Nephron progenitor cell (in vitro differentiated cells): ENCODE results near the gene EPN3.

Experiments
- DNase-seq: peaks from one replicate; pipeline ENCODE4 v3.0.0; 2021
- H3K27ac Mint-ChIP-seq: 2 replicates; pipeline ENCODE4 v1.8.0; 2021; ENCODE audit warnings: mild to moderate bottlenecking, moderate library complexity, mixed read lengths
- H3K27me3 Mint-ChIP-seq: 2 replicates; pipeline ENCODE4 v1.8.0; 2021; ENCODE audit warnings: mild to moderate bottlenecking, low read depth, mixed read lengths; ENCODE audit not compliant: poor library complexity
- H3K36me3 Mint-ChIP-seq: 2 replicates; pipeline ENCODE4 v1.8.0; 2021; ENCODE audit warnings: low read depth, mixed read lengths
- H3K4me1 Mint-ChIP-seq: 2 replicates; pipeline ENCODE4 v1.8.0; 2021; ENCODE audit warnings: mixed read lengths
- H3K4me3 Mint-ChIP-seq: 2 replicates; pipeline ENCODE4 v1.8.0; 2021; ENCODE audit warnings: mild to moderate bottlenecking, moderate library complexity, mixed read lengths
- H3K9me3 Mint-ChIP-seq: 2 replicates; pipeline ENCODE4 v1.8.0; 2021; ENCODE audit warnings: mild to moderate bottlenecking, moderate library complexity, mixed read lengths
- TF ChIP-seq, protein P1 (sequence below): fragments of 200-600 bp; sonication (generic); IDR thresholded peaks from 2 replicates; pipeline ENCODE4 v1.5.0; 2021; ENCODE audit warnings: antibody characterized with exemption

Gene EPN3

DNA sequence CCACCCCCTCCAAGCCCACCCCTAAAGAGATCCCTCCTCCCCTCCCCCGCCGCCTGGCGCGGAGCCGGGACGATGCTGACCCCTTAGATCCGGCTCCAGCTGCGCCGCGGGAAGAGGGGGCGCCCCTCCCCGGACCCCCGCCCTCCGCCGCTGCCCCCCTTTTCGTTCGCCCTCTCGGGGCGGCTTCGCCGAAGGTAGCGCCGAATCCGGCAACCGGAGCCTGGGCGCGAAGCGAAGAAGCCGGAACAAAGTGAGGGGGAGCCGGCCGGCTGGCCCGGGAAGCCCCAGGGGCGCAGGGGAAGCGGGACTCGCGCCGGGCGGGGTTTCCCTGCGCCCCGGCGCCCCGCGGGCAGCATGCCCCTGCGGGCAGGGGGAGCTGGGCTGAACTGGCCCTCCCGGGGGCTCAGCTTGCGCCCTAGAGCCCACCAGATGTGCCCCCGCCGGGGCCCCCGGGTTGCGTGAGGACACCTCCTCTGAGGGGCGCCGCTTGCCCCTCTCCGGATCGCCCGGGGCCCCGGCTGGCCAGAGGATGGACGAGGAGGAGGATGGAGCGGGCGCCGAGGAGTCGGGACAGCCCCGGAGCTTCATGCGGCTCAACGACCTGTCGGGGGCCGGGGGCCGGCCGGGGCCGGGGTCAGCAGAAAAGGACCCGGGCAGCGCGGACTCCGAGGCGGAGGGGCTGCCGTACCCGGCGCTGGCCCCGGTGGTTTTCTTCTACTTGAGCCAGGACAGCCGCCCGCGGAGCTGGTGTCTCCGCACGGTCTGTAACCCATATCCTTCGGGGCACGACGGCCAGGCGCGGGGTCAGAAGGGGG is 28.6 kb downstream of the EPN3 start:
- H3K36me3 Mint-ChIP-seq, result no peaks in the 10 kb centered on the region
- peak overlapping the region; percentile 58 for H3K4me3 Mint-ChIP-seq
- peak; percentile 55 for DNase-seq
- peaks cover 74% of the 10 kb centered on the region for H3K4me1 Mint-ChIP-seq
- TF ChIP-seq, protein P1, sequence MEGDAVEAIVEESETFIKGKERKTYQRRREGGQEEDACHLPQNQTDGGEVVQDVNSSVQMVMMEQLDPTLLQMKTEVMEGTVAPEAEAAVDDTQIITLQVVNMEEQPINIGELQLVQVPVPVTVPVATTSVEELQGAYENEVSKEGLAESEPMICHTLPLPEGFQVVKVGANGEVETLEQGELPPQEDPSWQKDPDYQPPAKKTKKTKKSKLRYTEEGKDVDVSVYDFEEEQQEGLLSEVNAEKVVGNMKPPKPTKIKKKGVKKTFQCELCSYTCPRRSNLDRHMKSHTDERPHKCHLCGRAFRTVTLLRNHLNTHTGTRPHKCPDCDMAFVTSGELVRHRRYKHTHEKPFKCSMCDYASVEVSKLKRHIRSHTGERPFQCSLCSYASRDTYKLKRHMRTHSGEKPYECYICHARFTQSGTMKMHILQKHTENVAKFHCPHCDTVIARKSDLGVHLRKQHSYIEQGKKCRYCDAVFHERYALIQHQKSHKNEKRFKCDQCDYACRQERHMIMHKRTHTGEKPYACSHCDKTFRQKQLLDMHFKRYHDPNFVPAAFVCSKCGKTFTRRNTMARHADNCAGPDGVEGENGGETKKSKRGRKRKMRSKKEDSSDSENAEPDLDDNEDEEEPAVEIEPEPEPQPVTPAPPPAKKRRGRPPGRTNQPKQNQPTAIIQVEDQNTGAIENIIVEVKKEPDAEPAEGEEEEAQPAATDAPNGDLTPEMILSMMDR, result no peak
- H3K27me3 Mint-ChIP-seq, result peaks cover 92% of the 10 kb centered on the region
- no peak overlapping the region for H3K27ac Mint-ChIP-seq
- no peaks in the 10 kb centered on the region for H3K9me3 Mint-ChIP-seq

DNA sequence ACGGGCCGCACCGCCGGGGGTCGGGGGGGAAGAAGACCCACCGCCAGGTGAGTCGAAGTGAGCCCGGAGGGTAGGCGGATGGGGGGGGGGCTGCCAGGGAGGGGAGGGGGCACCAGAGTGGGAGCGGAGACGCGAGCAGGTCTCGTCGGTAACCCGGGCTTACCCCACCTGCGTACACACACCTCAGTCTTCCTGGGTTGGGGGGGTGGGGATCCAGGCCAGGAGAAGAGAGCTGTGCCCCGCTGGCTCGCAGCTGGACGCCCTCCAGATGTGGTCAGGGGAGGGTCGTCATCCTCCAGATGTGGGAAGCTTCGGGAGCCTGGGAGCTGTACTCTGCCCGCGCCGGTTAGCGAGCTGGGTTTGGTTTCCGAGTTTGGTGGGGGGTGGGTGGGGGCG is 29.2 kb downstream of the EPN3 start:
- Mint-ChIP-seq H3K4me3 (peak overlapping the region; percentile 71), H3K9me3 (no peaks in the 10 kb centered on the region), H3K27me3 (peaks cover 92% of the 10 kb centered on the region), H3K36me3 (no peaks in the 10 kb centered on the region), H3K27ac (no peak overlapping the region), H3K4me1 (peaks cover 74% of the 10 kb centered on the region)
- TF ChIP-seq, protein P1, result no peak
- no peak for DNase-seq

DNA sequence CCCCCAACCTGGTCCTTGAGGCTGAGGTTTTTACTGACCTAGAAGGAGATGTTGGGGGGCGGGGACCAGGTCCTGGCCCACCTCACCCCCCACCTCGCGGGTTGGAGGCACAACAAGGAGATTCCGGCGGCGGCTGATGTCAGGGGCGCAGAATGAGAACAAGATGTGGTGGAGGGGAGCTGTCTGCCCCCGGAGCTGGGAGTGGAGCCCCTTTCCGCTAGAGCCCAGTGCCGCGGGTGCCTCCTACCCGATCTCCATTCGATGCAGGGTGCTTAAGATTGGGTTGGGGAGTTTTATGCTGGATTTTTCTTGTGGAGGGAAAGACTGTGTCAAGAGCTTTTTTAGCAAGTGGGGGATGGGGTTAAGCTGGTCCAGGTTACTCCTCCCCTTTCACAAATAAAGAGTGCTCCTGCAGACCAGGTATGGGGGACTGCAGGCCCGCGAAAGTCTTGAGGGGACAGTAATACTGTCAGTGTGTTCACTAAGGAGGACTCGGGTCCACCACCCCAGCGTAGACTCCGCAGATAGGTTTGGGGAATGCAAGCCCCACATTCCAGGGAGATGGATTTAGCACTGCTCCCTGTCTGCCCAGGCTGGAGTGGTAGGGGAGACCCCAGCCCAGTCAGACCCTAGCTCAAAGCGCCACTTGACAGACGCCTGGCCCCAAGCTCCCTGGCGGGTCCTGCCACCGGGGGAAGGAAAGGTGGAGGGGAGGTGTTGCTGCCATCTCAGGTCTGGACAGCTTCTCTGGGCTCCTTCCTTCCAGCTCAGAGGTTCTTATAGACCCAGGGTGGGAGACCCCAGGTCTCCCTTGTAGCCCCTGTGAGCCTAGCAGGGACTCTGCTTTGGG is 29.9 kb downstream of the EPN3 start:
- no peak overlapping the region for H3K27ac Mint-ChIP-seq
- no peak for DNase-seq
- H3K27me3 Mint-ChIP-seq, result peaks cover 92% of the 10 kb centered on the region
- no peaks in the 10 kb centered on the region for H3K9me3 Mint-ChIP-seq
- H3K4me3 Mint-ChIP-seq, result peak overlapping the region; percentile 71
- no peaks in the 10 kb centered on the region for H3K36me3 Mint-ChIP-seq
- H3K4me1 Mint-ChIP-seq, result peaks cover 74% of the 10 kb centered on the region
- TF ChIP-seq, protein P1, result no peak

DNA sequence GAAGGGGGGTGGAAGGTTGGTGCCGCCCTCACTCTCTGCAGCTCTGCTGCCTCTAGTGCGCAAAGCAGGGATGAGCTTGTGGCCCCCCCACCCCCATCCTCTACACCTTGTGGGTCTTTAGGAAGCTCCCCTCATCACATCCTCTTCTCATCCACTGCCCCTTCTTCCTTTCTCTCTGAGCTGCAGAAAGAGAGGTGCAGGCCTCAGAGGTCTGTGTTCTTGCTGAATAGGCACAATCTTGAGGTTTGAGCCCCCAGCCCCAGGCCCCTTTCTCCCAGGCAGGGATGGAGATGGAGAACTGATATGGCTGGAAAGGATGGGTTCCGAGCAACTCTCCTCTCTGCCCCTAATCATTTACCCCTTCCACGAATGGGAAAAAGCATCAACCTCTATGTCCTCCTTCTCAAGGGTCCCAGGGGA is 30.6 kb downstream of the EPN3 start:
- DNase-seq, result no peak
- peaks cover 74% of the 10 kb centered on the region for H3K4me1 Mint-ChIP-seq
- no peaks in the 10 kb centered on the region for H3K9me3 Mint-ChIP-seq
- no peaks in the 10 kb centered on the region for H3K36me3 Mint-ChIP-seq
- no peak overlapping the region for H3K4me3 Mint-ChIP-seq
- peaks cover 89% of the 10 kb centered on the region for H3K27me3 Mint-ChIP-seq
- H3K27ac Mint-ChIP-seq, result no peak overlapping the region
- TF ChIP-seq, protein P1, result no peak

DNA sequence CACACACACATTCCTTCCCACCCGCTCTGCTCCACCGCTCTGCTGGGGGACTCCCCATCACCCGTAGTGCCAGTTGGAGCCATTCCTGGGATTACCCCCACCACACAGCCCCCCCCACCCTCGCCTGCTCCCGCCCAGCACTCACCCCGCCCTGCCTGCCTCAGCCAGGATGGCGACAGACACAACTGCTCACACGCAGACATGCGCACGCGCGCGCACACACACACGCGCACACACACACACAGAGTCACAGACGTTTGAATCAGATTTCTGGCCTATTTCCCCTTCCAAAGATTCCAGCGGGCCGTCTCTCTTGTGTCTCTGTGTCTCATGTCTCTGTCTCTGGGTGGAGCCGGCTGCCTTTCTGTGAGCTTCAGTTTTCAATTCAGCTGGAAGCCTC is 32.4 kb downstream of the EPN3 start:
- H3K36me3 Mint-ChIP-seq, result no peaks in the 10 kb centered on the region
- TF ChIP-seq, protein P1, result no peak
- no peak for DNase-seq
- H3K4me3 Mint-ChIP-seq, result peak overlapping the region; percentile 60
- peaks cover 80% of the 10 kb centered on the region for H3K4me1 Mint-ChIP-seq
- H3K27ac Mint-ChIP-seq, result peak overlapping the region; percentile 69
- no peaks in the 10 kb centered on the region for H3K9me3 Mint-ChIP-seq
- peaks cover 74% of the 10 kb centered on the region for H3K27me3 Mint-ChIP-seq
